GM19452 (cell line): ENCODE results near the gene DPYD.

Experiments
- ATAC-seq: cut with Tn5 transposase; IDR thresholded peaks from one replicate; pipeline ENCODE4 v1.9.1; 2021; ENCODE audit not compliant: unreplicated experiment

DPYD gene

DNA sequence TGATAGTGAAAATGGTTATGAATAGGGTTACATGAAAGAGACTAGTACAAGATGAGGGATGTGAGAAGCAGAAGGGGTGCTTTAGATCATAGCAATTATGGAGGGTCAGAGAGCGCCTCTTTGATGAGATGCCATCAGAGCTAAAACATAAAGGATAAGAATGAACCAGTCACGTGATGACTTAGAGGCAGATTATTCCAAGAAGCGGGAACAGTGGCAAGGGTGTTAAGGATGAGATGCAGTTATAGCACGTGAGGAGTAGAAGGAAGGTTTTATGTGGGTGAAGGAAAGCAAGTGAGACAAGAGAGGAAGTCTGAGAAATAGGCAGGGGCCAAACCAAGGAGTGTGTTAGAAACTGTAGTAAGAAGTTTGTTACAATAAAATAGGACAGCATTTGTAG lies 360.1 kb downstream of the DPYD start:
- ATAC-seq: no peak

DNA sequence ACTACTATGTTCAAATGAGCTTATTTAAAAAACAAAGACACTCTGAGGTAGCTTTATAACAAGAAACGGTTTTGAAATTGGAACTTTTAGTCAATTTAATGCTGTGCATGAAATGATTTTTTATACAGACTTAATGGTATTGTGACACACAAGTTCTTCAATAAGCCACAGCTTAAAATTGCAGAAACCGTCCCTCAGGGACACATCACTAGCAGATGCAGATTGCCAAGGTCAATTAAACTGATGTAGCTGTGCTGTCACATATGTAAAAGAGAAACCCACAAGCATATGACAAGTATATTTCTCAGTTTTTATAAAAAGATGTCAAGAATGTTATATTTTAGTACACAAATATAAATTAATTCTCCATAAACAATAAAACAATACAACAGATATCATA lies 366.9 kb downstream of the DPYD start:
- ATAC-seq: no peak

DNA sequence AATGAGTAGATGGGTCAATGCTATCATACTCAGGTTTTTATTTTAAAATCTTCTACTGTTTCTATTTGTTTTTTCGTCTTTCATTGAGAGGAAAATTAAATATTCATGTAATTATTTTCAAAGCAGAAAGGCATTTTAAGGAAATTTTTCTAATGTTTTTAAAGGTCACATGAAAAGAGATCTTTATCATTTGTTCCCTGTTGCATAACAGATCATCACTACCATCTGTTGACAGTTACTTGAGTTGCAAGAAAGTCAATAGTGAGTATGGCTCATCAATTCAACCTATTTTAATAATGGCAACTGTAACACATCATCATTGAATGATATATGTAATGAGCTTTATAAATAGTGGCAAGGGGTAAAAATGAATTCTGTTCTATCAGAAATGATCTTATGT lies 369.7 kb downstream of the DPYD start:
- no peak for ATAC-seq

DNA sequence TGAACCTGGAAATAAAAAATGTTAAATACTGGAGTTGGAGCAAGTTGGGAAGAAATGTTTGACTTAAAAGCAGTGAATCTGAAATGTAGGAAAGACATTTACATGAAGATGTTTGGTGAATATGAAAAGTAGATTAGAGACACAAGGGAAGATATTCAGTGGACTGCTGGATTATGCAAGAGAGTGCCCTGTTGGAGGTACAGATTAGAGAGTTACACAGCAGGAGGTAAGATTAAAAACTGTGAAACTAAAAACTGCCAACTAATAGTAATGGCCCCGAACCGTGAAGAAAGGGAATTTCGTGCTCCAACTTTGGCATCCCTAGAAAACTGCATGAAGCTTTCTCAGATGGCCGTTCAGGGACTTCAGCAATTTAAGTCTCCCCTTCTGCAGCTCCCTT lies 375.4 kb downstream of the DPYD start:
- no peak for ATAC-seq

DNA sequence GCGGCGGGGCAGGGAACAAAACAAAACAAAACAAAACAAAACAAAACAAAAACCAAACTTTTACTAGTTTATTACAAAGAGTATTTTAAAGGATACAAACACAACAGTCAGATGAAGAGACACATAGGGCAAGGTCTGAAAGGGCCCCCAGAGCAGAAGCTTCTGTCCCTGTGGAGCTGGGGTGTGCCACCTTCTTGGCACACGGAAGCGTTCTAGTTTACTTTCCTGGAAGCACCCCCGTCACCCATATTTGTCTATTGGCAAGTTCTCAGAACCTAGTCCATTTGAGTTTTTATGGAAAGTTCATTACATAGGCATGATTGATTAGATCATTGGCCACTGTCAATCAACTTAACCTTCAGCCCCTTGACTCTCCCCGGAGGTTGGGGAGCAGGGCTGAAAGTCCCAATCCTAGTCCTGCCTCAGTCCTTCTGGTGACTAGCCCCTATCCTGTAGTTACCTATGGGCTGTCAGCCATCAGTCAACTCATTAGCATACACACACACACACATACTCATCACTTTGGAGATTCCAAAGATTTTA lies 380.4 kb downstream of the DPYD start:
- no peak for ATAC-seq

DNA sequence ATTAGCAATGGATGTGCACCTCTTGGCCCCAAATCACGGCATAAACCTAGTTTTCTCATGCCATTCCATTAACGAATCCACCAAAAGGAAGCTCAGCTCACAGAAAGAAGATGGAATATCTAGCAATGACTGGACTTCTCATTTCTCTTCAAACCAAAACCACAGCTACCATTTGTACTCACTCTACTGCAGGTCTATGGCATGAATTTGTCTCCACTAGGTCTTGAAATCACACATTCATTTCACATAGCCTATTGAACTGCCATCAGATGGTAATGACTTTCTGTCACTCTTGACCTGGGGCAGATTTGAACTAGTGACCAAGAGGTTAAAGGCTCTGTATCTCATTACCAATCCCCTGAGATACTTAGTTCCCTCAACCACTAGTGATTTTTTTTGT lies 382.7 kb downstream of the DPYD start:
- ATAC-seq: no peak

DNA sequence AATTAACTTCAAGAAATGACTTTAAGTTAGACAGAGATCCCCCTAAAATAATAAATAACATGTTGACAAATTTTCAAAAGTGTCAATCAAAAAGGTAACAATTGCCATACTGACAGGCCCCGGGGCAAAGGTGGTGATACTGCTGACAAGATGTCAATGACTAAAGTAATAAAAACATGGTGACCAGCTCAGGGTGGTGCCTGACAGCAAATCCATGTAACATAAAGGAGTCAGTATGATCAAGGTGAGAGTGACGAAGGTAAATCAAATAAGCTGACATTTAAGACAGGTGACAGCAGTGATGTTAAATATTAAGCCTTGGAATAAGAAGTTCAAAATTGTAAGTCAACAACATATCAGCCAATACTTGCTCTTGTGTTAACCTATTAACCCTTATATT lies 387.5 kb downstream of the DPYD start:
- no peak for ATAC-seq

DNA sequence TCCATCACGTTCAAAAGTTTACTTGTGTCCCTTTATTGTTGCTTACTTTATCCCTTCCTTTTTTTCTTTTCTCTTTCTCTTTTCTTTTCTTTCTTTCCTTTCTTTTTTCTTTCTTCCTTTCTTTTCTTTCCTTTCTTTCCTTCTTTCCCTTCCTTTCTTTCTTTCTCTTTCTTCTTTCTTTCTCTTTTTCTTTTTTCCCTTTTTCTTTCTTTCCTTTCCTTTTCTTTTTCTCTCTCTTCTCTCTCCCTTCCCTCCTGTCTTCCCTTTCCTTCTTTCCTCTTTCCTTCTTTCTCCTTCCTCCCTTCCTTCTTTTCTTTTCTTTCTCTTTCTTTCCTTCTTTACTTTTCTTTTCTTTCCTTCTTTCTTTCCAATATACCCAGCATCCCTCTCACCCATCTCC lies 391.2 kb downstream of the DPYD start:
- ATAC-seq: no peak

DNA sequence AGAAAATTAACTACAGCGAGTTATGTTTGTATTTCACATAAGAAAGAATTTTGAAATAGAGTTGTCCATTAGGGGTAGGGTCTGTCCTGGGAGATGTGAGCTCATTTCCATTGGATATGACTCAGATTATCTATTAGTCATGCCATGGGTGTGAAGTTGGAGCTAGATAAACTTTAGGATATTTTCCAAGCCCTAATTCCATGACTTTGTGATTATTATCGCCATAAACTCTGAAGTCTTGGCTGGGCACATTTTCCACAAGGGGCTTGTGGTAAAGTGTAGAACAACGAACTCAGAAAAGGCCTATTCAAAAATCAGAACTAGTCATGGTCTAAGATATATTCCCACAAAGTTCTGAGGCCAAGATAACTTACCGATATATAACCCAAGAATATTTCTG lies 396.6 kb downstream of the DPYD start:
- ATAC-seq: no peak

DNA sequence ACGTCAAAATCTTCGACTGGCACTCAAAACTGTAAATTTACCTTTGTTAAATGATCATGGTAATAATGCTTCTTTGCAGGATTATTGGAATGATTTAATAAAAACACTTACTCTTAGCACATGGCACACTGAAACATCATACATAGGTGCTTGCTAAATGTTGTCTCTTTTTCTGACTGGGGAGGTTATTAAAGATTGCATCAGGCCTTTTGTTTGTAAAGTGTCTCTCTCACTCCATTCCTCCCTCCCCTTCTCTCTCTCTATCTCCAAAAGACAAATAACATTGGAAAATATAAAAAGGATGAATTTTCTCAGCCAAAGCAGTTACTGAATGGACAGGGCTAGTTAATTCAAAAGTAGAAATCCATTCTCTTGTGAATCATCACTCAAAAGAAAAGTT lies 404.2 kb downstream of the DPYD start:
- no peak for ATAC-seq

DNA sequence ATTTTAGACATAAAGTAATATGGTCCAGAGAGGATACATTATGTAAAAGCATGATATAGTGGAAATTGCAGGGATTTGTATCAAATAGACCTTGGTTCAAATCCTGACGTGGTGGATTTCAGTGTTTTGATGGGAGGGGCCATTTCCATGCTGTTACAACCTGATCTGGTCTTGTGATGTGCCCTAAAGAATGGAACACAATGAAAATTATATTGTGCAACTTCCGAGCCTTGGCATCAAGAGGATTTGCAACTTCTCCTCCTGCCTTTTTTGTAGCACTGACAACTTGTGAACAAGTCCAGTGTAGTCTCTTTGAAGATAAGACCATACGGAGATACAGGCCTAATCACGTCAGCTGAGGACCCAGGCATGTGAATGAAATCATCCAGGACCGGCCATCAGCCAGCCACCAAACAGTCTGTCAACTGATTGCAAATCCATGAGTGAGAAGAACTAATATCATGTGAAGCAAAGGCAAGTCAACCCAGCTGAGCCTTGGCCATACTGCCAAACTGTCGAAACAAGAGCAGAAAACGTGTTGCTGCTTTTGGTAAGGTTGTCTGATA lies 412.1 kb downstream of the DPYD start:
- ATAC-seq: no peak

DNA sequence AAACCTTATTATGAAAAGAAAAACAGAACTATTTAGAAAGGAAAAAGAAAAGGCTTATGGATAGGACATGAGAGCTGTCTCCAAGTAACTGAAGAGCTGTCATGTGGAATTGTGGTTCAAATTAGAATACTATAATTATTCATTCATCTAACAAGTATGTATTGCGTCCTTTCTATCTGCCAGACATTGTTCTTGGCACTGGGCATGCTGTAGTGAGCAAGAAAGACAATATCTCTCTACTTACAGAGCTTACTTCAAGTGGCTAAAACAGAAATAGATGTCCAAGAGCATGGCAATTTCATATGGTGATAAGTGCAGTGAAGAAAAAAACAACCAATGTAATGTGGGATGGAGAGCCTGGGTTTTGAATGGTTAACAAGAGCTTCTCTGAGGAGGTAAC lies 413.0 kb downstream of the DPYD start:
- ATAC-seq: no peak

DNA sequence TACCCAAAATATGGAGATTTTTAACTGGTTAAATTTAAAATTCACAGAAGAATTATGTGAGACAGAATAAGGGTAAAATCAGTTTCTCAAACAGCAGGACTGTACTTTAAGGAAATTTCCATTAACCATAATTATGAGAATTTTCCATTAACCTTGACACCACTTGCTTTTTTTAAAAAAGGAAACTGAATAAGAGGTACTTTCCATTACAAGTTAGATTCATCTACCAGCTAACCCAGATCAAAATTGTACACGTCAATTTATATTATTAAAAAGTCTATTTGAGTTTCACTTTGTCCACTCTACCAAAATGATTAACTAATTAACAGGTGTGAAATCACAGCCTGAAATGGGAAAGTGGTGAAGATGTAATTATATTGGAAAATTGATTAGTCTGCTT lies 414.5 kb downstream of the DPYD start:
- ATAC-seq: no peak

DNA sequence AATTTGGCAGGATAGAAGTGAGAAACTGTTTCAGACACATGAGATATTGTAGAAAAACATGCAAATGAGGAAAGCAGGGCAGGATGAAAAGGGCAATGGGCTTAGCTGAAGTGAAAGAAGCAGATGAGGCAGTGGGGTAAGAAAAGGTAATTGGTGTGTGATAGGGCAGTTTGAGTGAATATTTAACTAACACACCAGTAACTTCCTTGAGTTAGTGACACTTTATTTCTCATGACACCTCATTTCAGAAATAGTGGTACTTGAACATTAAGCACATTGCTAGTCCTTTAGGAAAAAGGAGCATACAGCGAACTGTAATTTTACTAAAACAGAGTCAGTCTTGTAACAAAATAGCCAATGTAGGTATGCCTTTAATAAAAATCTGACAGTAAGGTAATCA lies 415.0 kb downstream of the DPYD start:
- ATAC-seq: peak; percentile 99

DNA sequence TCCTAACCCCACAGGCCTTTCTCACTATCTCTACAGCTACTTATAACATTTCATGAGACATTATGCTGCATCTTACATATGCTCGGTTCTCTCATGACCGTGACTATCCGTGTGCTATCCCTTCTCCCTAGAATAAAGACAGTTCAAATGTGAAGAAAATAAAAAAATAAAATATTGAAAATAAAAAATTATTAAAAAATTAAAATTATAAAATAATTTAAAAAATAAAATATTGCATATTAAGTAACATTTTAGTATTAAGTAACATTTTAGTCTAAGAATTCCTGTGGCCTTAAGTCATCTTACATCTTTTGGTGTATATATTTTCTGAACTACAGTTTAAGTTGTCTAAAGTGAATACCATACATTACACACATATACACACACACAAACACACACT lies 415.5 kb downstream of the DPYD start:
- ATAC-seq: peak; percentile 29

DNA sequence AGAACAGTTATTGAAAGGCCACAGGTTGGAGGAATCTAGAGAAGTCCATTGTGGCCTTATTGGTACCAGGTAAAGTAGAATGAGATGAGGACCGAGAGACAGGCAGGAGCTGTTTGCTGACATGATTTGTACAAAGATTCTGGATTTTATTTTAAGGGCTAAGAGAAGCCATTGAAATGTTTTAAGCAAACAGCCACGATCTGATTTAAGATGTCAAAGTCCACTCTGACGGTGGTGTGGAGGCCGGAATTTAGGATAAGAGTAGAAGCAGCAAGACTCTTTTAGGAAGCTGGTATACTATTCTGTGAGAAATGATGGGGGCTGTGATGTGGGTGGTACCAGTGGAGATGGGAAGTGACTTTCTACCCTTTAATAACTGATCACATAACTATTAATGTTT lies 418.5 kb downstream of the DPYD start:
- ATAC-seq: no peak

DNA sequence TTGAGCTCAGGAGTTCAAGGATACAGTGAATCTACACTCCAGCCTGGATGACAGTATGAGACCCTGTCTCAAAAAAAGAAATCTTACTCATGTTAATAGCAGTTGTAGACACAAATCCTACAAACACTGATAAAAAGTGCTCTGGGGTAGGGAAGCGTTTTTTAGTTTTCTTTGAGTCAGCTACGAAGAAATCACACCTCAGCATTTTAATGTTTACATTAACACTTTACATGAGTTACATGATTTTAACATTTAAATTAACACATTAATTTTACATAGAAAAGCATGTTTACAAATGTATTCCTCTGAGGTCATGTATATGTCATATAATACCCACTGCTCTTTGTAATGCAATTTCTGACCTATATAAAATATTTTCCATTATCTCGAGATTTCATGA lies 419.2 kb downstream of the DPYD start:
- ATAC-seq: no peak

DNA sequence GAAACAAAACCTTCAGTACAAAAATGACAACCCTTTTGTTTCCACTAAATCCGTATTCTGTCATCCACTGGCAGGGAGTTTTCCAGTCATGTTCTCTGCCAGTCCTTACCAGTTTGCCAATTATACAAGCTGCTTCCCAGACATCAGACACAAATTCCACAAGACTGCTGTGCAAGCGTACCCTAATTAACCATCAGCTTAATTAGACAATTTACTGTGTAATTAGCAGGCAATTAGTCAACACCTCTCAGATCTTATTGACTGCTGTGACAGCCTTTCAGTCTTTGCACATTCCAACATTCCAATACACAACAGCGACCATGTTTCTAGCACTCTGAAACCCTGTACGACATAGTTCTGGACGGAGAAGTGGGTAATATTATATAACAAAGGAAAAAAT lies 420.1 kb downstream of the DPYD start:
- no peak for ATAC-seq

DNA sequence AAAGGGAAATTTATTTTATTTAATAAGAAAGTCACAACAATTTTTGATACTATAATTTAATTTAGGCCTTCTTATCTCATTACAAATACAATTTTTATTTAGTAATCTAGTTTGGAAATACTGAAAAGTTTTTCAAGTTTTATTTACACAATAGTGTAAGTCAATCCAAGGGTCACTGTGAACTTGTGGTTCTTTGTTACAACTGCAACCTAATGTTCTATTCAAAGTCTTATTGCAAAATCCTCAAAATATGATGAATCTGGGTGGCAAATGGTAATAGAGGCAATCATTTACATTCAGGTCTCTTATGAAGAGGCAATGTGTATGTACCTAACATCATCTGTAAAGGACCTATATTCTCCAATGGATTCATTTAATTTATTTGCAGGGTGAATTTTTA lies 421.2 kb downstream of the DPYD start:
- ATAC-seq: no peak

DNA sequence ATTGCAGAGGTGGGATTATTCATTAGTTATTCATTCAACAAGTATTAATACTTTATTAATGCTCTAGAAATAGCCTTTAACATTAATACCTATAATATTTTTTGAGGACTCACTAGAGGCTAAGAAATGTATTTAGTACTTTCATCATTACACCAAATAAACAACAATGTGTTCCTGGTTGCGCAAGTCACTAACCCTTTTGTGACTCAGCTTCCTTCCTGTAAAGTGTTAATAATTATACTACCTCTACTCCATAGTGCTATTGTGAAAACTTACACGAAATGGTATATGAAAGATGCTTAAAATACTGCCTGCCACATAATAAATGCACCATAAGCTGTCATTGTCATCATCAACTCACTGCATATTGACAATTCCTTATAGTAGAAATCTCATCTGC lies 431.0 kb downstream of the DPYD start:
- peak; percentile 85 for ATAC-seq

DNA sequence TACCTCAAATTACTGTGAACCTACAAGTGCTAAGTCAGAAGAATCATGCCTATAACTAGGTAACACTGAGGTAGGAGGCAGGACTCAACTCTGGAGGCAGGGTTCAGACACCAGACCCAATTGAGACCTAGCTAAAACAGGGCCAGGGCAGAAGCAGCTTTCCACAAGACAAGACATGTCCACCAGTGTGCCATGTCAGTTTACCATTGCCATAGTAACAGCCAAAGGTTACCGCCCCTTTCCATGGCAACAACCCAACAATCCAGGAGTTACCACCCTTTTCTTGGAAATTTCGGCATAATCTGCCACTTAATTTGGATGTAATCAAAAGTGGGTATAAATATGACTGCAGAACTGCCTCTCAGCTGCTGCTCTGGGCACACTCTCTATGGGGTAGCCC lies 432.3 kb downstream of the DPYD start:
- ATAC-seq: no peak

DNA sequence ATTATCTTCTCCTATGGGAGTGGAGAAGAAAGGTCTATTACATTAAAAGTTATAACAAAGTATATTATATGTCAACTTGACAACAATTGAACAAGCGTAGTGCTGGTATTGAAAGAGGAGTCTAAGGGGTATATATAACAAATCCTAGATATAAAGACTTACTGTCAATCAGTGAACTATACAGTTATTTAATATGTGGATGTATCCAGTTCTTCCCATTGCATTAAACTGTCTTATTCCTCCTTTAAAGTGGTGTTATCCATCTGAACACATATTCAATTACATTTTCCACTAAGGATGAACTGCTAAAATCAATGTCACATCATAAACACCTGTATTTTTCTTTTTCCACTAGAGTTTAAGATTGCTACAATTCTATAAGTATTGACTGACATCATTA lies 438.8 kb downstream of the DPYD start:
- ATAC-seq: no peak

DNA sequence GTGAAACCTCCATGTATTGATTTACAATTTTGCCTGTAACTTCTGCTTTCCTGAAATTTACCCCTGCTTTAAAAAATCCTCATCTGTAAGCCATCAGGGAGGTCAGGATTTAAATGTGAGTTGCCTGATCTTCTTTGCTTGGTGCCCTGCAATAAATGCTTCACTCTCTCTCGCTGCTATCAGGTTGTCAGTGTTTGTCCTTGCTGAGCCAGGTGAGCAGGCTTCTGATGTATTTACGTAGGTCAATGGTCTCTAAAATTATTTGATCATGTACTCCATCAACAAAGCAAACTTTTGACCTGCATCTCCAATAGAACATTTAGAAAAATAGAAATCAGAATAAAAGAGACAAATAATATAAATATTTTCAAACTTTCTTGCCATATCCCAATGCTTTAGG lies 453.4 kb downstream of the DPYD start:
- no peak for ATAC-seq

DNA sequence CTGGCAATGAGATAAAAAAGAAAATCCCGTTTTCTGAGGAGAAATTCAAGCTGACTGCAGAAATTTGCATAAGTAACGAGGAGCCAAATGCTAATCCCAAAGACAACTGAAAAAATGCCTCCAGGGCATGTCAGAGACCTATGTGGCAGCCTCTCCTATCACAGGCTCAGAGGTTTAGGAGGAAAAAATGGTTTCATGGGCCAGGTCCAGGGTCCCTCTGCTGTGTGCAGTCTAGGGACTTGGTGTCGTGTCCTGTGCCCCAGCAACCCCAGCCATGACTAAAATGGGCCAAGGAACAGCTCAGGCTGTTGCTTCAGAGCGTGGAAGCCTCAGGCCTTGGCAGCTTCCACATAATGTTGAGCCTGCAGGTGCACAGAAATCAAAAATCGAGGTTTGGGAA lies 456.5 kb downstream of the DPYD start:
- ATAC-seq: no peak
